HCT116 (cell line): ENCODE data around the gene LCK. TPM values are rescaled to one million over a fixed set of nuclear protein-coding genes. Genes with fewer than 3 reads are reported as not detected.

Experiments
- ATAC-seq: fragments of 200-7000 bp; cut with Tn5 transposase; 2 replicates; pipeline ENCODE4 v1.9.1; 2020; ENCODE audit warnings: mild to moderate bottlenecking, moderate library complexity
- BruUV-seq: library from RNA; stranded (reverse); fragments of 400-500 nt; replicated peaks from 2 replicates; lab custom pipeline; 2021; lab: Mats Ljungman, UMichigan
- CTCF ChIA-PET: fragments of 300-600 bp; sonication (Branson Sonifier 250); formaldehyde crosslinking; loops from one replicate; lab custom pipeline; 2021; ENCODE audit warnings: antibody characterized with exemption; lab: Charles Lee
- POLR2A ChIA-PET: fragments of 300-600, 350-600 bp; sonication (Branson Sonifier 250); formaldehyde crosslinking; loops from one replicate; lab custom pipeline; 2021; ENCODE audit warnings: antibody characterized with exemption; lab: Charles Lee
- RAD21 ChIA-PET, 2 experiments: fragments of 300-600 bp; sonication (Branson Sonifier 250); formaldehyde crosslinking; loops; one replicate each; lab custom pipeline; 2023; ENCODE audit warnings: low total read pairs in 2 of 2; ENCODE audit not compliant: uncharacterized antibody in 2 of 2, unreplicated experiment in 2 of 2, low non-redundant PET in 1 of 2; lab: Charles Lee
- DNase-seq: peaks from one replicate; pipeline ENCODE4 v3.0.0-alpha.2; 2010; ENCODE audit warnings: low read depth, low spot score
- H2AFZ ChIP-seq: fragments of 200-600 bp; shearing (Covaris generic), sonication (generic); 2 replicates; pipeline ENCODE4 v1.6.1; 2017; ENCODE audit warnings: low read depth, mixed run types, mixed read lengths, antibody characterized with exemption, low read length; ENCODE audit not compliant: poor library complexity, severe bottlenecking
- H3K27ac ChIP-seq: 2 replicates; pipeline ENCODE4 v1.5.1; 2012; ENCODE audit warnings: low read depth, low read length
- H3K27me3 ChIP-seq: fragments of 200-600 bp; sonication (generic); 2 replicates; pipeline ENCODE4 v1.6.1; 2016; ENCODE audit warnings: mixed run types, low read length, mixed read lengths; ENCODE audit not compliant: insufficient read depth
- H3K36me3 ChIP-seq, 2 experiments: fragments of 200-500 bp in 1 of 2; fragments of 200-600 bp in 1 of 2; sonication (Bioruptor generic) in 1 of 2; sonication (generic) in 1 of 2; 2 replicates each; pipeline versions ENCODE4 v1.5.1 to v1.6.1; 2014 to 2016; ENCODE audit warnings: low read length in 2 of 2, inconsistent platforms in 1 of 2, mixed read lengths in 1 of 2, mixed run types in 1 of 2; ENCODE audit not compliant: insufficient read depth in 2 of 2, control insufficient read depth in 1 of 2
- H3K4me1 ChIP-seq, 2 experiments: fragments of 200-600 bp in 1 of 2; sonication (generic) in 1 of 2; 2 replicates each; pipeline versions ENCODE4 v1.5.1 to v1.6.1; 2012 to 2017; ENCODE audit warnings: low read length in 2 of 2, inconsistent platforms in 1 of 2, mild to moderate bottlenecking in 1 of 2, mixed read lengths in 1 of 2, mixed run types in 1 of 2, moderate library complexity in 1 of 2; ENCODE audit not compliant: insufficient read depth in 2 of 2, control insufficient read depth in 1 of 2
- H3K4me2 ChIP-seq: fragments of 200-600 bp; sonication (generic); 2 replicates; pipeline ENCODE4 v1.6.1; 2017; ENCODE audit warnings: mixed run types, low read length, mixed read lengths
- H3K4me3 ChIP-seq, 2 experiments: fragments of 200-600 bp in 1 of 2; sonication (generic) in 1 of 2; replicated peaks in 1 of 2; 2 replicates each; pipeline ENCODE4 v1.5.1; 2011 to 2016; ENCODE audit warnings: low read length in 2 of 2, control low read depth in 1 of 2, low read depth in 1 of 2, mild to moderate bottlenecking in 1 of 2, mixed read lengths in 1 of 2, mixed run types in 1 of 2
- H3K79me2 ChIP-seq: fragments of 200-600 bp; sonication (generic); 2 replicates; pipeline ENCODE4 v1.6.1; 2017; ENCODE audit warnings: mild to moderate bottlenecking, mixed run types, low read length, moderate library complexity, mixed read lengths; ENCODE audit not compliant: insufficient read depth
- H3K9ac ChIP-seq: fragments of 200-600 bp; sonication (generic); 2 replicates; pipeline ENCODE4 v1.6.1; 2016; ENCODE audit warnings: low read length, mixed read lengths
- H3K9me2 ChIP-seq: fragments of 200-600 bp; sonication (generic), shearing (Covaris generic); 2 replicates; pipeline ENCODE4 v1.6.1; 2017; ENCODE audit warnings: mixed run types, mild to moderate bottlenecking, moderate library complexity; ENCODE audit not compliant: insufficient read depth
- H3K9me3 ChIP-seq, 2 experiments: fragments of 200-500 bp in 1 of 2; fragments of 200-600 bp in 1 of 2; sonication (Bioruptor generic) in 1 of 2; sonication (generic) in 1 of 2; 2 replicates each; pipeline ENCODE4 v1.6.1; 2014 to 2017; ENCODE audit warnings: low read length in 2 of 2, mixed read lengths in 2 of 2, inconsistent platforms in 1 of 2, low read depth in 1 of 2, mild to moderate bottlenecking in 1 of 2, mixed run types in 1 of 2, moderate library complexity in 1 of 2; ENCODE audit not compliant: control insufficient read depth in 1 of 2, insufficient read depth in 1 of 2
- H4K20me1 ChIP-seq: fragments of 200-600 bp; sonication (generic), shearing (Covaris generic); 2 replicates; pipeline ENCODE4 v1.6.1; 2017; ENCODE audit warnings: mixed run types, mild to moderate bottlenecking, moderate library complexity; ENCODE audit not compliant: insufficient read depth
- CBX3 ChIP-seq: IDR thresholded peaks from 2 replicates; pipeline ENCODE4 v1.6.1; 2012; ENCODE audit warnings: low read depth
- CEBPB ChIP-seq: IDR thresholded peaks from 2 replicates; pipeline ENCODE4 v1.6.1; 2012; ENCODE audit warnings: low read depth
- SP1 ChIP-seq: IDR thresholded peaks from 2 replicates; pipeline ENCODE4 v1.6.1; 2012; ENCODE audit warnings: low read depth
- SRF ChIP-seq: IDR thresholded peaks from 2 replicates; pipeline ENCODE4 v1.6.1; 2012; ENCODE audit warnings: low read depth
- YY1 ChIP-seq: IDR thresholded peaks from 2 replicates; pipeline ENCODE4 v1.6.1; 2011; ENCODE audit warnings: low read length, low read depth, moderate library complexity, mild to moderate bottlenecking; ENCODE audit not compliant: insufficient replicate concordance; ENCODE audit errors: extremely low read depth
- intact Hi-C: fragments of 100-400 bp; cut with micrococcal nuclease; formaldehyde crosslinking; loops from 2 replicates; pipeline ENCODE4 v1.10.0; 2022
- total RNA-seq: library from RNA; stranded (reverse); gene quantifications from one replicate; pipeline ENCODE4 v1.2.1, GENCODE V29; 2021; ENCODE audit not compliant: unreplicated experiment
- TF ChIP-seq, protein P1 (sequence below): IDR thresholded peaks from 2 replicates; pipeline ENCODE4 v1.6.1; 2012; ENCODE audit warnings: low read depth

LCK gene
- total RNA-seq, 1 experiment from 2014 or later: 0.79 TPM

DNA sequence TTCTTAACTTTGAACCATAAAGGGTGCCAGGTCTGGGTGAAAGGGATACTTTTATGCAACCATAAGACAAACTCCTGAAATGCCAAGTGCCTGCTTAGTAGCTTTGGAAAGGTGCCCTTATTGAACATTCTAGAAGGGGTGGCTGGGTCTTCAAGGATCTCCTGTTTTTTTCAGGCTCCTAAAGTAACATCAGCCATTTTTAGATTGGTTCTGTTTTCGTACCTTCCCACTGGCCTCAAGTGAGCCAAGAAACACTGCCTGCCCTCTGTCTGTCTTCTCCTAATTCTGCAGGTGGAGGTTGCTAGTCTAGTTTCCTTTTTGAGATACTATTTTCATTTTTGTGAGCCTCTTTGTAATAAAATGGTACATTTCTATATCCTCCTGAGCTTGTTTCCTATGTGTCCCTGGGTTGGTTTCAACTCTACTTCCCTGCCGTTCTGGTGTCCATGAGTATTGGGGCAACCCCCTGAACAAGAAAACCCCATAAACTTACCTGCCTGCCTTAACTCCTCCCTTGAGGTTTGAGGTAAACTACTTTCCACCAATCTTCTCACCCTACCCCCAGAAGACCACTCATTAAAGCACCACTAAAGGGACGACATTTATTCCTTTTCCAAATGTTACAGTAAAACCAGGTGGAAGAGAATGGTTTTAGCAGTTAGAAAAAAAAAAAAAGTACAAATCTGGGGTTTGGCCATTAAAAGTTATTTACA is 82.3 kb downstream of the LCK start:
- Histone ChIP-seq H2AFZ (no peak overlapping the region), H3K36me3 (peaks cover 13 to 42% of the 10 kb centered on the region in 2 experiments), H3K27ac (peak overlapping the region; percentile 34; the same call in 1 of the 2 replicates), H3K9me3 (no peaks in the 10 kb centered on the region), H3K79me2 (peaks cover 24% of the 10 kb centered on the region), H3K4me2 (no peak overlapping the region), H3K4me1 (peaks cover 22 to 60% of the 10 kb centered on the region in 2 experiments), H3K9me2 (no peaks in the 10 kb centered on the region), H4K20me1 (no peaks in the 10 kb centered on the region), H3K9ac (no peak overlapping the region), H3K4me3 (no peak overlapping the region), H3K27me3 (no peaks in the 10 kb centered on the region)
- intact Hi-C loops: no loop called here
- TSS peak; percentile 77 for BruUV-seq
- RAD21 ChIA-PET: no interaction called here
- TF ChIP-seq CEBPB (no peak), CBX3 (no peak), SP1 (no peak), YY1 (no peak), SRF (no peak)
- TF ChIP-seq, protein P1, sequence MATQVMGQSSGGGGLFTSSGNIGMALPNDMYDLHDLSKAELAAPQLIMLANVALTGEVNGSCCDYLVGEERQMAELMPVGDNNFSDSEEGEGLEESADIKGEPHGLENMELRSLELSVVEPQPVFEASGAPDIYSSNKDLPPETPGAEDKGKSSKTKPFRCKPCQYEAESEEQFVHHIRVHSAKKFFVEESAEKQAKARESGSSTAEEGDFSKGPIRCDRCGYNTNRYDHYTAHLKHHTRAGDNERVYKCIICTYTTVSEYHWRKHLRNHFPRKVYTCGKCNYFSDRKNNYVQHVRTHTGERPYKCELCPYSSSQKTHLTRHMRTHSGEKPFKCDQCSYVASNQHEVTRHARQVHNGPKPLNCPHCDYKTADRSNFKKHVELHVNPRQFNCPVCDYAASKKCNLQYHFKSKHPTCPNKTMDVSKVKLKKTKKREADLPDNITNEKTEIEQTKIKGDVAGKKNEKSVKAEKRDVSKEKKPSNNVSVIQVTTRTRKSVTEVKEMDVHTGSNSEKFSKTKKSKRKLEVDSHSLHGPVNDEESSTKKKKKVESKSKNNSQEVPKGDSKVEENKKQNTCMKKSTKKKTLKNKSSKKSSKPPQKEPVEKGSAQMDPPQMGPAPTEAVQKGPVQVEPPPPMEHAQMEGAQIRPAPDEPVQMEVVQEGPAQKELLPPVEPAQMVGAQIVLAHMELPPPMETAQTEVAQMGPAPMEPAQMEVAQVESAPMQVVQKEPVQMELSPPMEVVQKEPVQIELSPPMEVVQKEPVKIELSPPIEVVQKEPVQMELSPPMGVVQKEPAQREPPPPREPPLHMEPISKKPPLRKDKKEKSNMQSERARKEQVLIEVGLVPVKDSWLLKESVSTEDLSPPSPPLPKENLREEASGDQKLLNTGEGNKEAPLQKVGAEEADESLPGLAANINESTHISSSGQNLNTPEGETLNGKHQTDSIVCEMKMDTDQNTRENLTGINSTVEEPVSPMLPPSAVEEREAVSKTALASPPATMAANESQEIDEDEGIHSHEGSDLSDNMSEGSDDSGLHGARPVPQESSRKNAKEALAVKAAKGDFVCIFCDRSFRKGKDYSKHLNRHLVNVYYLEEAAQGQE: no peak
- no peak for ATAC-seq
- POLR2A ChIA-PET: interaction anchor here (1.0 to 1.7 kb wide), 3 partner anchors 12 to 41 kb away, joined by 3 to 9 read pairs (median 3); partner anchors contain the start of gene HDAC1
- DNase-seq: no peak
- CTCF ChIA-PET: no interaction called here
